Nucleus accumbens (tissue), 56 donors: Measurements from ENCODE around the gene MMP24OS.
A peak's percentile ranks its signal among the peaks of the same experiment; 100 is the strongest.
"Not testable (repeated sequence)": the region's sequence is repeated elsewhere in the genome, so short reads cannot be mapped to it uniquely, and the experiment has no call there.

Experiments used
- DNase-seq, 56 donors: peaks; one replicate each; lab custom pipeline; 2025; lab: John Stamatoyannopoulos, UW

MMP24OS gene

DNA sequence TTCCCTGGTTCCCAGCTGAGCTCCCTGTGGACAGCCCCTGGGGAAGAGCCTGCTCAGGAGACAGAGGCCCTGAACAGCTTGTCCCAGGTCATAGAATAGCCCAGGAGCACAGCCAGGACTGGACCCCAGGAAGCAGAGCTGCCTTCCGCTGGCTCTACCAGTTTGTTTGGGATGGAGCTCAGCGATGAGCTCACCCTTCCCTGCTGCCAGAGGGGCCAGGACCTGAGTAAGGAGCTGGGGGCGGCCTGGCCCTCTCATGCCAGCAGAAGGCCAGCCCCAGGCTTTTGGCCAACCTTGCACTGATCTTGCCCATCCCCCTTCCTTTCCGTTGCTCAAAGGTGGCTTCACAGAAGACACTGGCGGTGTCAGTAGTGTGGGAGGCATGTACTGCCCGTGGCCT, 17.5 kb downstream of the MMP24OS start:
- DNase-seq, result no peak

DNA sequence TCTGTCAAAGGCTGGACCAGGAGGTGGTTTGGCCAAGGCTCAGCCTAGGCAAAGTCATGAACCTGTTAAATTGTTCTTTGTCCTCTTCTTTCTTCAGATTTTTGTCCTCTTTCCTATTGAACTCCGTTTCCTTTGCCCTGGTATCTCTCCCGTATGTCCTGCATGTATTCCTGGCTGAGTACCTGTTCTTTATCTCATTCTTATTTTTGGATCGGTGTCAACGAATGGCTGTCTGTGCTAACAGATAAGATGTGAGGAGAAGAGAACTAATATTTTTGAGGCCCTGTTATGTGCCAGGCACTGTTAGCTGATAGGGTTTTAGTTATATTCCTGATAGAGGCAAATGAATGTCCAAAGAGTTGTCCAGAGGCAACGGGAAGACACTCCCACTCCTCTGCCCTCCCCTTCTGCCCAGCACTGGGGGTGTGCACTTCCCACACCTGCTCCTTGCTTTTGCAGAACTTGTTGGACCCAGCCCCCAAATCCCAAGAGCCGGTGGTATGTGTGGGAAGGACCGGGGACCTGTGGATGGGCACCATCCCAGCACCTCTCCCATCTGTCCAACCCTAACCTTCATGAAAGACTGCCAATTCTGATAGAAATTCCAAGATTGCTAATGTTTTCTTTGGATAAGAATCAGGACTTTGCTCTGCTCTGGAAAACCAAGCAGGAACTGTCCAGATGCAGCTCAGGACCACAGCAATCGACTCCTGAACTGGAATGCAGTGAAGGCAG, 20.6 kb downstream of the MMP24OS start:
- no peak for DNase-seq

DNA sequence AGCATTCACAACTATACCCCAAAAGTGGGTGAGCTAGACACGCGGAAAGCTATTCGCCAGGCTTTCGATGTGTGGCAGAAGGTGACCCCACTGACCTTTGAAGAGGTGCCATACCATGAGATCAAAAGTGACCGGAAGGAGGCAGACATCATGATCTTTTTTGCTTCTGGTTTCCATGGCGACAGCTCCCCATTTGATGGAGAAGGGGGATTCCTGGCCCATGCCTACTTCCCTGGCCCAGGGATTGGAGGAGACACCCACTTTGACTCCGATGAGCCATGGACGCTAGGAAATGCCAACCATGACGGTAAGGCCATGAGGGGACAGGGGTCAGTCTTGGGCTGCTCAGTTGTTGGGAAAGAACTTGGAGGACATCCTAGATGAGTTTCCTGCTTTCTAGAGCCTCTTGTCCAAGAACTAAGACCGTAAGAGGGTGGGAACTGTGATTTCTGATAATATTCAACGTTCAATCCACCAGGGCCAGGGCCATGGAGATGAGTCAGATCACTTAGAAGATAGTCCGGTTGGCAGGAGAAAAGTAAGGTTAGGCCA, 23.4 kb downstream of the MMP24OS start:
- DNase-seq, result no peak

DNA sequence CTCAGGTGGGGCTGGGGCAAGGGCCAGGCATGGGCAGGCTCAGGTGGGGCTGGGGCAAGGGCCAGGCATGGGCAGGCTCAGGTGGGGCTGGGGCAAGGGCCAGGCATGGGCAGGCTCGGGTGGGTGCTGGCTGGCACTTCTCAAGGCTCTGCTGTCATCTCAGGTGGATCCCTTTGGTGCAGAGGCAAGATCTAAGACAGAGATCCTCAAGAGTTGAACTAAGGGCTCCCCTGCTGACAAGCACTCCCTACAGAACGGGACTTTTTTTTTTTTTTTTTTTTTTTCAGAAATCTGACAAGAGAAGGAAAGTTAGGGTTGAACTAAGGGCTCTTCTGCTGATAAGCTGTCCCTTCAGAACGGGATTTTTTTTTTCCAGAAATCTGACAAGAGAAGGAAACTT, 24.9 kb downstream of the MMP24OS start:
- DNase-seq, result no peak

DNA sequence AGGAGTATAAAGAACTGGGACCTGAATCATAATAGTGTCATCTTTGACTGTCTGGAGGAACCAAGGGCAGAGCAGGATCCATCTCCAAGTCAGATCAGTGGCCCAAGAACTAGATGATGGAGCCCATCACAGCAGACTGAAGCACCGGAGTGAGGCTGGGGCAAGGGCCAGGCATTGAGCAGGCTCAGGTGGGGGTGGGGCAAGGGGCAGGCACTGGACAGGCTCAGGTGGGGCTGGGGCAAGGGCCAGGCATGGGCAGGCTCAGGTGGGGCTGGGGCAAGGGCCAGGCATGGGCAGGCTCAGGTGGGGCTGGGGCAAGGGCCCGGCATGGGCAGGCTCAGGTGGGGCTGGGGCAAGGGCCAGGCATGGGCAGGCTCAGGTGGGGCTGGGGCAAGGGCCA, 25.3 kb downstream of the MMP24OS start:
- DNase-seq, result not testable (repeated sequence)

DNA sequence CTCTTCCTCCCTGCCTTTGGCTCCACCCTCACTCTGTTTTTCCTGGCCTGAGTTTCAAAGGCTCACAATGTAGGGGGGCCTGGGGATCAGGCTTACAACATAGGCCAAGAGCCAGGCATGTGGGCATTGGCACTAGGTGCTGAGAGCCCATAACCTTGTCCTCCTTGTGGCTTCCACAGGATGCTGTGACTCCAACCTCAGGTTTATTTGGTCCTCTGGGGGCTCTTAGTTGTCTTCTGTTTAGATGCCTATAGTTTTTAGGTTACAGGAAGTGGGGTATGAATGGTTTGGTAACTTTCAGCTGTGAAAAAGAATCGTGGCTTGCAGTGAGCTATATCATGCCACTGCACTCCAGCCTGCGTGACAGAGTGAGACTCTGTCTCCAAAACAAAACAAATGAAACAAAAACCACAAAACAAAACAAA, 25.9 kb downstream of the MMP24OS start:
- no peak for DNase-seq

DNA sequence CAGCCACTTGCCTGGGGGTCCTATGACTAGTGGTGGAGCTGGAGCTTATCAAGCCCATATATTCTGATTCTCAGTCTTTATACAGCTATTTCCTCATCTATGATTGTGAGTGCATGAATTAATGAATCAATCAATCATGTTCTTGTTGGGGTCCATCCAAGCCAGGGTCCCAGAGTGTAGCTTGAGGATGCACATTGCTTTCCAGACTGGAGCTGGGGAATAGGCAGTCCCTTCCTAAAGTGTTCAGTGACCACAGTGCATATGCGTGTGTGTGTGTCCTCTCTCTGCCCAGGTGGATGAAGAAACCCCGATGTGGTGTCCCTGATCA, 26.3 kb downstream of the MMP24OS start:
- DNase-seq, result no peak

DNA sequence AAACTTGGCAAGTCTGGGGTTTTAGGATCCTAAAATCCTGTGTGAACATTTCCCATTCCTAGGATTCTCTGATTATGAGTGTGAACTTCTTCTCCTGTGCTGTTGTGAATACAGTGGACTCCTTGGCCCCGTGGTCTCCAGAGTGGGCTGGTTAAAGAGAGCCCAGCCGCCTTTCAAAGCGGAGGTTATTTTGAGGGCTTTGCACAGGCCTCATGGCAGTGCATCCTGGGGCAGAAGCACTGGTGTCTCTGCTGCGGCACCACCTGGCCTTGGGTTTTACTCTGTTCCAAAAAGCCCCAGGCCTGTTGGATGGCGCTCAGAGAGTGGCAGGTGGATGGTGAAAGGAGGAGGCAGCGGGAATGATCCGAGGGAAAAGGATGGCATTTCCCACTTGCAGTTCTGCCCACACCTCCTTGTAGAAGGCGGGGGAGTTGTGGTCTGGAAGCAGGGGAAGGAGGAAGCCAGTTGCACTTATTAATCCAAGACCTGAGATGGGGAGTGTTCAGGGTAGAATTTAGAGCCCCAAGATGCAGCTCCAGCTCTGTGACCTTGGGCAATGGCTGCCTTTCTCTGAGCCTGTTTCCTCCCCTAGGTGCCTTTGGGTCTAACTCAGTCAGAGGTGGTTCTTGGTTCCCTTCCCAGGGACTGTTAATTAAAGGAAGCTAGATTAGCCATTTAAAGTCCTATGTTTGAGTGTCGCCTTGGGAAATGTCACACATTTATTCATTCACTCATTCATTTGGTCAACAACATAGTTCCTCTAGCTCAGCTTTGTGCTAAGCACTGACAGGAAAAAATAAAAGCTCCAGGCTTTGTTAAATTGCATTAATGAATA, 29.1 kb downstream of the MMP24OS start:
- DNase-seq, result no peak

DNA sequence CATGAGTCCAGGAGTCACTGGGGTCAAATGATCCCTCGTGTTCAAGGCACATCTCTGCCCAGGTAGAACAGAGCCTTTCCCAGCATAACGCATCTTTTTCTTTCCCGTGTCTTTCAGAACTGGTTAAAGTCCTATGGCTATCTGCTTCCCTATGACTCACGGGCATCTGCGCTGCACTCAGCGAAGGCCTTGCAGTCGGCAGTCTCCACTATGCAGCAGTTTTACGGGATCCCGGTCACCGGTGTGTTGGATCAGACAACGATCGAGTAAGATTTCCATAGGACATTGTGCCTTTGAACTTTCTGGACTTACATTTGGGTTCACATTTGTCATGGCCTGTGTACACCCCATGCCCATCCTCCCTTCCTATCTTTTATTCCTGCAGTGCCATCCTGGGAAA, 31.2 kb downstream of the MMP24OS start:
- no peak for DNase-seq

DNA sequence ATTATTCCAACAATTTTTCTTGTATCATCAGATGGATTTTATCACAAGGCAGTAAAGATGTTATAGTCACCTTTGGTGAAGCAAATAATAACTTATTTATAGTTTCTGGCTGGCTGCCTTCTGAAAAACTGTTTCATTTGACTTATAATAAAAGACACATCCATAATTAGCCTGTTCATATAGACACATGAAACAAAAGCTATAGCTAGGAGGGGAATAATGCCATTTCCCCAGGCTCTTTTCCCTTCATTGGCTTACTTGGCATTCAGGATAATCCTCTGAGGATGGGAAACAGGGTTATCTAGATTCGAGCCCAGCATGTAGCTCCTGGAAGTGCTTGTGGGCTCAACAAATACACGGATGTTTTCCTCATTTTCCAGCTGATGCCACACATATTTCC, 33.9 kb downstream of the MMP24OS start:
- no peak for DNase-seq

DNA sequence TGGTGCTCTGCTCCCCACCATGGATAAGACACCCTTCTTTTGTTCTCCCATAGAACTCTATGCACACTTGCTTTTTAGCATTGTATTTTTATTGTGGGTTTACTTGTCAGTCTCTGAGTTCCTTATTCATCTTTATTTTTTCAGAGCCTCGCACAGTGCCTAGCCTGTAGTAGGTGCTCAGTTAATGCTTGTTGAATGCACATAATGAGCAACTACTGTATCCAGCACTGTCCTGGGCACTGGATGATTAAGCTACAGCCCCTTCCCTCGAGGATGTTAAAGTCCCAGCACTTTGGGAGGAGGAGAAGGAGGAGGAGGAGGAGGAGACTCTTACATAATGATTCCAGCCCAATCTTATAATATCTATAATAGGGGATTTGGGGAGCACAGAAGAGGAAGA, 34.6 kb downstream of the MMP24OS start:
- DNase-seq, result no peak

DNA sequence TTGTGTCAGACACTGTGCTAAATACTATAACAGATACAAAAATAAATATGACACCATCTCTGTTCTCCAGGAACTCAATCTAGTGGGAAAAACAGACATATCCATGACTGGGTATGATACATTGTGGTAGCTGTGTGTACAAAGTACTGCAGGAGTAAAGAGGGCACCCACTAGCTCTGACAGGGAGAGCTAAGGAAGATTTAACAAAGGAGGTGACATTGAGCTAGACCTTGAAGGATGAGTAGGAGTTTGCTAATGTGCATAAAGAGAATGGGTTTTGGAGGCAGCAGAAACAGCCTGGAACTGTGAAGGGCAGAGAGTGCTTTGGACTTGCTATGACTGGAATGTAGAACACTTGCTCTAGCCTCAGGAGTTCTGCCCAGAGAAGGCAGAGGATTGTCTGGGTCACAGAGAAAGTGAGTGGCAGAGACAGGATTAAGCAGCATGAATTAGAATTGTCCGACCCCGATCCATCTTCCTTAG, 37.1 kb downstream of the MMP24OS start:
- no peak for DNase-seq

DNA sequence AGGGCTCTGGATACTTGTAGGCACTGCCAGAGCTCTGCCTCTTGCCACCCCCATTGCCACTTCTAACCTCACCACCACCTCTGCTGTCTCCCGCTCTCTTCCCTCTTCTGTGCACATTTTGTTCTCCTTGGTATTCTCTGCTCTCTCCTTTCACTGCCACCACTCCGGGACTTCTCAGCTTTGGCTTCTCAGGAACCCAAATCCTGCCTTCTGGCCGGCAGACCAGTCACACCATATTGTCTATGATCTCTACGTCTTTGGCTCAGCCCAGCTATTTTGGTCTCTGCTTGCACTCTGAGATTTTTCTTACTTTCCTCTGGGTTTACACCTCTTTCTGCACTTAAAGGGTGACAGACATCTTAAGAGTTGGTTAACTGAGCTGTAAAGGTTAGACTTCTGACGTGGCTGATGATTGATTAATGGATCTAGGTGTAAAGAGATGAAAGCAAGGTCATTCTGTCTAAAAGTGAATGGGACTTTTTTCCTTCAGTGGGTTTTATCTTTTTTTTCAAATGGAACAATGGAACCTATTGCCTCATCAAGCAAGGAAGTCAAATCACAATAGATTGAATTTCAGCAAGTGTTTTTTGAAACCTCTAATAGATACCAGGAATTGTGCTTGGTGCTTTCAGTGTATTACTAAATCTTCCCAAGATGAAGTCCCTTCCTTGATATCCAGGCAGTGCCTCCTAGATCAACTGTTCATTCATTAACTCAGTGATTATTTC, 37.7 kb downstream of the MMP24OS start:
- DNase-seq, result no peak

DNA sequence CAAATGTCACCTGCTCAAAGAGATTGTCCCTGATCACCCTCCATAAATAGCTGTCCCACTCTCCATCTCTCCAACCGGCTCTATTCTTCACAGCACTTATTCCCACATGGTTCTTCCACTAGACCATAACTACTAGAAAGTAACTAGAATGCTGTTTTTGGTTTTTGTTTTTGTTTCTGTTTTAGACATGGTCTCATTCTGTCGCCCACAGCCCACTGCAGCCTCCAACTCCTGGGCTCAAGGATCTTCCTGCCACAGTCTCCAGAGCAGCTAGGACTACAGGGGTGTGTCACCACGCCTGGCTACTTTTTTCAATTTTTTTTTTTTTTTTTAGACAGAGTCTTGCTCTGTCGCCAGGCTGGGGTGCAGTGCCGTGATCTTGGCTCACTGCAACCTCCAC, 39.2 kb downstream of the MMP24OS start:
- no peak for DNase-seq

DNA sequence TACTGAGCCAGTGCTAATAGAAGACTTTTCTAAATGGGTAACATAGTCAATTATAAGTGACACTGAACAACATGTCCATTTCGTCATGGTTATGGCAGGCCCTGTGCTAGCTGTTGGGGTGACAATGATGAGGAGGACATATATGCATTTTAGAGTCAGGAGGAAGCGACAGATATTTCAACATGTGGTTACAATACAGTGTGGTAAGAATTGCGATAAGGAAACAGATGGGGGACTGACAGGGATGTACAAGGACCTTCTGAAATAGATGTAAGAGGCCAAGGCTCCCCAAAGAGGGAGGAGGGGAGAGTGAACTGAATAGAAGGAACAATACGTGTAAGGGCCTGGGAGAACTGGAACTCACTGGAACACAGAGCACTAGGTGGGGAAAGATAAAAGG, 39.8 kb downstream of the MMP24OS start:
- DNase-seq, result no peak

DNA sequence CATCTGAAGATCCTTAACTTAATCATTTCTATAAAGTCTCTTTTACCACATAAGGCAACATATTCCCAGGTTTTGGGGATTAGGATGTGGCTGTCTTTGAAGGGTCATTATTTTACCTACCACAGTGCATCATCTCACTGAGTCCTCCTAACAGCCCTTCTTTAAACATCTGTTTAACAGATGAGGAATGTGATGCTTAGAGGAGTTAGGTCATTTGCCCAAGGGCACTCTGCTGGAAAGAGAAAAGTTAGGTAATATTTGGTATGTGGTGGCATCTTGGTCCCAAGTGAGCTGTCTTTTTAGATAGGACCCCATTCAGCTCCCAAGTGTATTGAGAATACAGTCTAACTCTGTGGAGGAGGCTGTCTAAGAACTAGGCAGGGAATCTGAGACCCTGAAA, 40.4 kb downstream of the MMP24OS start:
- no peak for DNase-seq

DNA sequence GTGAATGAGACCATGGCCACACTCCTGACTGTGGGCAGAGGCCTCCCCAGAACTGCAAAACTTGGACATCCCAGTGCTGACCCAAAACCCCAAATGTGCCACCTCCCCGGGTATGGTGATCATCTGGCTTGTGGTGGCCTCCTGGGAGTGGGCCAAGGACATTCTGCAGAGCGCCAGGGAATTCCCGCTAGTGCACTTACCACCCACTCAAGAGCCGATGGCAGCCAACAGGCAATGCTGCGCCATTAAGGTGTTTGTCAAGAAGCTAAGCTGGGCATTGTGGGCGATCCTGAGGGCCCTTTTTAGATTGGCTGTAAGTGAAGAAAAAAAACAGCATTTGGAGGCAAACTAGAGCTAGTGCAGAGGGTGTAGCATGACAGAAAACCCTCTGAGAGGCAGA, 42.0 kb downstream of the MMP24OS start:
- no peak for DNase-seq

DNA sequence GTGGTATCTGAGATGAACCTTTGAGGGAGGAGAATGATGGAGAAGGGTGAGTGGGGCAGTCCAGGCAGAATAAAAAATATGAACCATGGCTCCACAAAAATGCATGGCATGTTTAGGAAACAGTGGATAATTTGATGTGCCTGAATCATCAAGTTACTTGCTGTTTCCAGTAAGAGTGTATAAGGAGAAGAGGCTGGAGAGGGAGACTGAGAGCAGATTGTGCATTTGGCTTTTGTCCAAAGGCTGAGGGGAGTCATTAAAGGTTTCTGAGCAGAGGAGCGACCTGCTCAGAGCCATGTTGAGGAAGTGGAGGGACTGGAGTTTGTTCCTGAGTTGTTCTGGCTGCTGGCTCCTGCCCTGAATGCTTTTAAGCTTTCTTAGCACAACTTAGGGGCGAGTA, 45.3 kb downstream of the MMP24OS start:
- no peak for DNase-seq

DNA sequence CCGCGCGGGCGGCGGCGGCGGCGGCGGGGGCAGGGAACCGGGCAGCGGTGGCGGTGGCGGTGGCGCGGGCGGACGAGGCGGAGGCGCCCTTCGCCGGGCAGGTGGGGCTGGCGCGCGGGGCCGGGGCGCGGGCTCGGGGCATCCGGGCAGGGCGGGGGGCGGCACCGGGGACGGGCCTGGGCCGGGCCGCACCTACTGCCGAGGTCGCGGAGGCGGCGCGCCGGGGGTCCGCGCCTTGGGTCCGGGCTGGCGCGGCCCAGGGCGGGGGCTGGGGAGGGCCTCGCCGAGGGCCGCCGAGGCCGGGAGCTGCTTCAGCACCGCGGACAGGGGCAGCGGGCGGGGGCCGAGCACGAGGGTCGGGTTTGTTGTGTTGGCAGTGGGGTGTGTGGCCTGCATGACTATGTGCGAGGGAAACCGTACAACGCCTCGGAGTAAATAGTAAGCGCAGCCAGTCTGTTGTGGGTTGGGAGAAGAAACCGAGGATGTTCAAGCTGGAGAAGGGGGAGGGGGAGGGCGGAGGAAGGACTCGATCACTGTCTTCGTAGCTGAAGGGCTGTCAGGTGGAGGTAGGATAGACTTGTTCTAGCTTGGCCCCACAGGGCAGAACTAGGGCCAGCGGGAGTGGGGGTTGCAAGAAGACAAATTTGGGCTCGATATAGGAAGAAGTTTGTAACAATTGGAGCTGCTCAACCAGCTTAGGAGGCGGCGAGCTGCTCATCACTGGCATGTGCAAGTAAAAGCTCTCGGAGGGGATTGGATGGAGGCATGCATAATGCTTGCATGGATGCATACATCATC, 50.8 kb downstream of the MMP24OS start:
- DNase-seq, result peak in 27 of 56 donors; percentile 1 to 55 (median 17)
